NCI-H1436 treated with DMSO at 0.1 percent for 48 hours (cell line): ENCODE measurements around the gene TFB1M.

Experiments used
- DNase-seq: peaks from one replicate; lab custom pipeline; 2025; lab: John Stamatoyannopoulos, UW

The TFB1M gene

DNA sequence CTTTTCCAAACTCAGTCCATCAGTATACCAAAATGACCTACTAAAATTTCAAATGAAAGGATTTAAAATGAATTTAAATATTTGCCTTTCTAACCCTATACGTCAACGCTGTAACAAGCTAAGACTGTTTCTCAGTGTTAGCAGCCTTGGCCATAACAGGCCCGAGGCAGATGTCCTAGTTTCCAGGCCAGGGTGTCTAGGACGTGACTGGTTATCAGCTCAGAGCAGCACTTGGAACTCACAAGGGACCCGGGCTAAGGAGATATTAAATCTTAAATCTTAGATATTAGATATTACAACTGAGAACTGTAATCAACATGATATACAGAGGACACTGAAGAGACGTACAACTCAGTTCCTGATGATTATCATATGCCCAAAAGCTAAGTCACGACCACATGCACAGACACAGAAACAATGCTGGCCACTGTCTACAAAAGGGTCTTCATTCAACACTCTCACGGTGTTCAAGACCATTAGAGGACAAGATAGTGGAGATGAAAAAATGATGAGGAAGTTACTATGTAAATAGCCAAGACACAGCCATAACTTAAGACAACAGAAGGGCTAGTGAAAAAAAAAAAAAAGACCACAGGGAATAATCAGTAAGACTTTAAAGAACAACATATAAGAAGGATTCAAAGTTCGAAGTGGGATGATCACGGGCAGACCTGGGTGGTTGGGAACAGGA lies 50.8 kb downstream of the TFB1M start, which contains the start of gene CLDN20:
TSS of gene CLDN20 (plus strand) at position 641 of the 691 bp plus-strand sequence. CDS start 11,707 bp downstream, outside the sequence.
- DNase-seq = no peak

DNA sequence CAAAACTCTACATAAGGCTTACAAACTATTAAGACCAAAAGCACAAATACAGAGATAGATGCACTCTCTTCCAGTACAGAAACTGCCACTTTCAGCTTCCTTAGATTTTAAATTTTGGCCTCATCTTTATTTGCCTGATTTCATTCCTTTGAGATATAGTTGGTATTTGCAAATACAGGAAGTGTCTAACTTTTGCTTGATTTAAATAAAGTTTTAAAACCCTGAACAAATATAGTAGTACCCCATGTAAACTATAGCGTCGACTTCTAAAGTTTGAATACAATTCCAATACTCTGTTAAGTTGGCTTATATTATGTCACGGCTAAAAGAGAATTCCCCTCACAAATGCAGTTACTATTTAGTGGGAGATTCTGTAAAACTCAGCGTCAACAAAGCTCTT lies 51.6 kb downstream of the TFB1M start:
- DNase-seq = no peak

DNA sequence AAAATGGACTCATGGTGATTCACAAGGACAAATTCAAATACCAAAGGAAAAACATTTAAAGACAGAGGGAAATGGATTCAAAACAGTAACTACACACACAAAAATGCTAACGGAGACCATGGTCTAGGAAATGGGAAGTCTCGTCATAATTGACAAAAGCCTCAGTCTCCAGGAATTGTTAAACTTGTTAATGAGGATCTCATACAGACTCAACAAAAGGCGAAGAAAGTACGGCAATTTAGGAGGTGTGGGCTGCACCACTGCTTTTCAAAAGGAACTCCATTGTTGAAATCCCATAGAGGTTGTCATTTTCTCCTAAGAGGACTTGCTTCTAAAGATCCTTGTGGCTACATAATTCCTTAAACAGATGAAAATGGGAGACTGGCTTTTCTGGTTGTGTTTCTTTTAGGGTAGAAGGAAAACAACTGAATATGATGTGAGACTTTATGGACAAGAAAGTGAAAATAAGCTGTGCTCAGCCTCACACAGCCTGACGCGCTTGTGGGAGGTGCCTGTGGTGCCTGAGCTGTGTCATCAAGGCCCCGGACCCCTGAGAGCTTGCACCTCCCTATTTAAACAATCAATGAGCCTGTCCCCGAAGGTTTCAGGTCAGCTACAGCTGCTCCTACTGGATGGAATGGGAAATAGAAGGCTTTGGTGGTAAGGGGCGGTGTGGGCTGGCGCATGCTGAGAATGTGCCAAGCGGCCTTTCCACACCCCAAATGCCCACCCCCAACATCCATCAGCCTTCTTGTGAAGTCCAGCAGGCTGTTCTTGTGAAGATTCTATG lies 53.0 kb downstream of the TFB1M start:
- no peak for DNase-seq

DNA sequence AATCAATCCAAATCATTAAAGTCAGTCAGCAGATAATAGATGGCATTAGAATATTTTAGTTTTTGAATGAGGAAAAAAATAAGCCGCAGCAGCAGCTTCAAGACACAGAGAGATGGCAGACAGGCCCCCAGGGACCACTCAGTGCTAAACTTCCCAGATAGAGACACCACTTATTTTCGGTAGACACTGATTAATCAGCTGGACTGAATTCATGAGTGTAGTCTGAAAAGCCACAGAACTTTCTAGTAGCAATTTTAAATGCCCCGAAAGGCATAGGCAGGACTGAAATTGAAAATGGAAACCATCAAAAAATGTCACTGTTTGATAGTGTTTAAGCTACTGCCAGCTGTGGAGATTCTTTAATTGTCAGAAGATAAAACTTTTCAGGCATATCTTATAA lies 53.6 kb downstream of the TFB1M start:
- no peak for DNase-seq

- DNase-seq = no peak
These were observed 54.4 kb downstream of the TFB1M start for GRCh38 chr6:155259897-155260296.

DNA sequence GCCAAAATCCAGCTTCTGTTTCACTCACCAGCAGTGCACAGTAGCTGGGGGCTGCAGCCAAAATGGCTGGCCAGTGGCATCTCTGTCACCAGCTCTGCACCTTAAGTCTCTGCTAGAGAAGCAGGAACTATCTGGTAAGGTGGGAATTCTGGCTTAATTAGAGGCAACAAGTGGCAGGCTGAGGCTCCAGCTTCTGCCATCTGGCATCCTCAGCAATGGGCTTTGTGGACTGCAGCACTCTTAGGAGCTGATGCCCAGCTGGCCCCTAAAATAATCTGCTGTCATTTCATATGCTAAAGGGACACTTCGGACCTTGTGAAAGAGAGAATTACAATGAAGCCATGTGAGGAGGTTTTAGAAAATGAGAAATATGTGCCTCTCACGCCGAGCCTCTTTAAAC lies 55.1 kb downstream of the TFB1M start:
- no peak for DNase-seq

DNA sequence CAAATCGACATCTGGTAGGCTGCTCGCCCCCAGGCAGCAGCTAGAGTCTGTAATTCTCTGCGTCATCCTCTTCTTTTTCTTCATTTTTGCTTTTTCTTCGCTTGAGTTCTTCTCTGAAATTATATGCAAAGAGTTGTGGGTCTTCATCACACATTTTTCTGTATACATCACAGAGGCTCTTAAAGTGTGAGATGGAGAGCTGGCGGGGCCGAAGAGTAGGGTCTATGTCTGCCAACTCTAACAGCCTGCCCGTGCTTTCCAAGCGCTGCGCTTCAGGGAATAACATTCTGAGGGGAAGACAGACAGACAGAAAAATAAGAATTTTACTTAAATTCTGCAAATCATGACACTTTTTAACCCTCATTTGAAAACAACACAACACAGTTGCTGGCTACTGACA lies 56.5 kb downstream of the TFB1M start:
- DNase-seq = no peak

DNA sequence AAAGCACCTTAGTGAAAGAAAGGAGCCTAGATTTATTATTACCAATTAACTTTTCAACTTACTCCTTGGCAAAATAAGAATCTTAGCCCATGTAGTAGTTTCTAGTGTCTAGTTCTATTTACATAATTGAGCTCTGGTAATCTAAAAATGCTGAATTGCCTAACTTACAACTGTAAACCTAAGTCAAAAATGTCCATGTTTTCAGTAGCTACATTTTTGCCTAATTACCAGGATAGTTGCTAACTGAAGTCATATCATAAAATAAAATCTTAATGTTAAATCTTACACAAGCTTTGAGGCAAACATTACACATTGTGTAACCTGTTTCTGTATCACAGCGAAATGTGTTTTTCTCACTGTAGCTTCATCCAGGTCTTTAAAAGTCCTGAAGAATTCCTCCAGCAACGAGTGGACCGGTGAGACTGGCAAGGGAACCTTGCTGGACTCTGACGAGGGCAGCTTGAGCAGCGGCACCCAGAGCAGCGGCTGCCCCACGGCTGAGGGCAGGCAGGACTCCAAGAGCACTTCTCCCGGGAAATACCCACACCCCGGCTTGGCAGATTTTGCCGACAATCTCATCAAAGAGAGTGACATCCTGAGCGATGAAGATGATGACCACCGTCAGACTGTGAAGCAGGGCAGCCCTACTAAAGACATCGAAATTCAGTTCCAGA lies 58.0 kb downstream of the TFB1M start:
- DNase-seq = no peak

DNA sequence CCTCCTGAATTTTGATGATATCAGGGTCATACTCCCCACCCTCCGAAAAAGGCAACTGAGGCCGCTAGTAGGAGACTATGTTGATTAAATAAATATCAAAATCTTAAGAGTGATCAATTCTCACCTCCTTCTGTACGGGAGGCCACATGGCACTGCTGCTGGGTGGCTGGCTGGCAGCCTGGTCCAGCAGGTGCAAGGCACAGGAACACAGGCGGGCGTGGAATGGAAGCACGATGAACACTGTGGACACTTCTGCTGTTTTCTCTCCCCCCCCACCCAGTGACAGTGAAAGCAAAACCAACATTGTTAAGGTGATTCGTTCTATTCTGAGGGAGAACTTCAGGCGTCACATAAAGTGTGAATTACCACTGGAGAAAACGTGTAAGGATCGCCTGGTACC lies 60.1 kb downstream of the TFB1M start:
- DNase-seq = no peak

DNA sequence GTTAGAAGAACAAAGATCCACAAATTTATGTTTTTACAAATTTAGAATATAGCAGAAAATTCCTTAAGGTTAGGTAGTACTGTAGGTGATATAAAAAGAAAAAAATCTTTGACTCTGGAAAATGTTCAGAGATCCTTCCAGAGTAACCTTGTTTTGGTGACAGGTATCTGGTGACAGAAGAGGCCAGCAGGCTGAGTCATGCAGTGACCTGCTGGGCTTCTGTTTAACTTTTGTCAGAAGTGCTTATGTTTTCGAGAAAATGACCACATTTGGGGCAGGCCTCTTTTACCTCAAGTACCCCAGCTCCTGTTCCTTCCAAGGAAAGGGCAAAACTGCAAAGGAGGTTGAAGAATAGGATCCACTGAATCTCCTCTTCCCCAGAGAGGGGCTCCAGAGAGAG lies 60.9 kb downstream of the TFB1M start:
- DNase-seq = no peak

DNA sequence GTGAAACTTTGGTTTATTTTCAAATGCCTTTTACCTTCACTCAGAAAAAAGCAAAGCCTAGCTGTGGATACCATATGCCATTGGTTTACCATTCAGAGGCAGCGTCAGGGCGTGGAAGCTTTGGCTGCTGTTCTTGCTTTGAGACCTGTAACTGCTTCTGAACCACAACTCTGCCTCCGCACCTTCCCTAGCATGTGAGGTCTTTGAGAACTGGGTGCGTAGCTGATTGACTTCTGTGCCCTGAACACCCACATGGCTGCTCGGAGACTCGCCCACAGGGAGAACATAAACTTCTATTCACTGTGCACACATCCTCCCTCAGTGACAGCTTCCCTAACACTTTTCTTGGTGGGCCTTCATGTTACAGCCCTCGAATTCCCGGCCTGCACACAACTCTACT lies 61.7 kb downstream of the TFB1M start:
- no peak for DNase-seq

DNA sequence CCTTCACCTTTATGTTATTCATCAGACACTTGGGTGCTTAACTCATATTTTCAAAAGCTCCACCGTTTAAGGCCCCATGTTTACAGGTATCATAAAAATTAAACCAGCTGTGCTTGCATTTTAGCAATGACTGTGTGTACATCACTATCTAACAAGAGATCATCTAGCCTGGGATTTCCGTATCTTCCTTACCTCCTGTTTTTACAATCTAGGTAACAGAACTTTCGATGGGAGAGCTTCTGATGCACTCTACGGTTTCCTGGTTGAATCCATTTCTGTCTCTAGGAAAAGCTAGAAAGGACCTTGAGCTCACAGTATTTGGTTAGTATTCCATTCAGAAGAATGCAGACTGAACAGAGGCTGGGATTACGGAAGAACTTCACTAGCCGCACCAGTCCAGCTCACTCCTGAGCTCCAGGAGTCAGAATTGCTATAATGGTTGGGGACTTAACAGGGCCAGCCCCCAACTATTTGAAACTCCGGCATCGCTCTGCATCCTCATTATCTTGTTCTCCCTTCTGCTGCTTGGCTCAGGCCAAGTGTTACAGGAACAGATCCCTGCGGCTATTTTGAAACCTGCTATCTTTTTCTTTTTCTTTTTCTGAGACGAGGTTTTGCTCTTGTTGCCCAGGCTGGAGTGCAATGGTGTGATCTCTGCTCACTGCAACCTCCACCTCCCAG lies 63.4 kb downstream of the TFB1M start:
- no peak for DNase-seq

GRCh38 chr6:155248008-155249001 lies 66.0 kb downstream of the TFB1M start:
- no peak for DNase-seq

GRCh38 chr6:155247618-155248007 lies 66.7 kb downstream of the TFB1M start:
- no peak for DNase-seq

GRCh38 chr6:155246825-155247224 lies 67.5 kb downstream of the TFB1M start:
- DNase-seq = no peak

GRCh38 chr6:155245831-155246230 lies 68.5 kb downstream of the TFB1M start:
- DNase-seq = no peak

- DNase-seq = no peak
These were observed 69.1 kb downstream of the TFB1M start for GRCh38 chr6:155245193-155245592.

DNA sequence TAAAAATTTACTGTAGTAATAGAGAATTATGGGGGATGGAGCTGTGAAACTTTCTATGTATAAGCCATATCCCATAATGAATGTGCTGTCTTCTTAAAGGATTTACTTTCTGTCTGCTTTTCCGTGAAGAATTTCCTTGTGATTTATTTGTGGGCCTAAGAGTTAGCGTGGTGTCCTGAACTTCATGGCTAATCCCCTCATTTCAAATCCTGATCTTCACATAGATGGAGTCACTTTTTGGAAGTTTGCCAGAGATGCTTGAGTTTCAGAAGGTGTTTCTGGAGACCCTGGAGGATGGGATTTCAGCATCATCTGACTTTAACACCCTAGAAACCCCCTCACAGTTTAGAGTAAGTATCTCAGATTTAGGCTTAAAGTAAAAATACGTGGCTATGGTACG lies 69.8 kb downstream of the TFB1M start:
- DNase-seq = no peak

DNA sequence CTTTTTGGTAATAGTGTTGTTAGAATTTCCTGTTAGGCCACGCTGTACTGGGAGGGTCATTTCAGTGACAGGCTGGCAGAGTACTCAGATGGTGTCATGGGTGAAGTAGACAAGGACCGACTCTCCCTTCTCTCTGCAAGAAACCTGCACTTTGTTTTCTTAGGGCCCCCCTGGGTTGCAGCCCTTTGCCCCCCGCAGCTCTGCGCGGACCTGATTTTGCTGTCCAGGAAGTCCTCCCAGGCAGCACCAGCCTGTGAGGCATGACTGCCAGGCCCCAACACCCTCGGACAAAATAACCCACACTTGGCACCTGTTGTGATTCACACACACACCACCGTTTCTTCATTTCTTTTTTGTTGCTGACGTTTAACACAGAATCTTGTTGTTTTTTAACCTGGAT lies 72.3 kb downstream of the TFB1M start:
- no peak for DNase-seq

DNA sequence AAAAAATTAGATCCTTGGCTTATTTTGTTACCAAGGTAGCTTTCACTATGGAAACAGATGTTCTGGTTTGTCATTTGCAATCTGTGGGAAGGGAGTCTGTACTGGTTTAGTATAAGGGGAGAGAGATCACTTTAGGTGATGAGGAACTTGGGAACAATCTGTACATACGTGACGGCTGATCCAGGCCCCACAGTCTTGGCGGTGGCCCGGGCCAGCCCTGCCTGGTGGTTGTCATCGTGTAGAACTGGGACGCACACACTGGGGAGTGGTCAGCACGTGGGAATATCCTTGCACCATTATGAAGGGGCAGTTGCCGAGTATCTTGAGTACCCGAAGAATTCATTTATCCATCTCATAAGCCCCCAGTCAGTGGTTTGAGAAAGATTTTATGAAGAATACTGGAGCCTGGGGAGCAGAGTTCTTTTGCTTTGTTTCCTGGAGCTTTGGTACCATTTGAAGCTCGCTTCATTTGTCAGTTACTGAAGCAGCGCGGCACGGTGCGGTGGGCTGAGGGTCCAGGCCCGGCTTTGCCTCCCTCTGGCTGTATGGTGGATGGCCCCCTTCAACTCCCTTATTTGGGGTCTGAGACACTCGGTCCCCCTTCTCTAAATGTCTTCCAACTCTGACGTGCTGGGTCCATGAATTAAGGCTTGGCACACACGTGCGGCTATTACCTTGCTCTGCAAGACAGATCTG lies 73.2 kb downstream of the TFB1M start:
- no peak for DNase-seq

DNA sequence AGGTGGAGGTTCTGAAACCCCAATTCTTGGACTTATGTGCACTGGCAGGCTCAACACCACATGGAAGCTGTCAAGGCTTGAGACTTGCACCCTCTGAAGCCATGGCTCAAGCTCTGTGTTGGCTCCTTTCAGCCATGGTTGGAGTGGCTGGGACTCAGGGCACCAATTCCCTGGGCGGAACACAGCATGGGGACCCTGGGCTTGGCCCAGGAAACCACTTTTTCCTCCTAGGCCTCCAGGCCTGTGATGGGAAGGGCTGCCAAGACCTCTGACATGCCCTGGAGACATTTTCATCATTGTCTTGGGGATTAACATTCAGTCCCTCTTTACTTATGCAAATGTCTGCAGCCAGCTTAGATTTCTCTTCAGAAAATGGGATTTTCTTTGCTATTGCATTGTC lies 76.7 kb downstream of the TFB1M start:
- no peak for DNase-seq
